H1 (cell line): Measurements from ENCODE around the gene CXorf65. TPM values are rescaled to one million over a fixed set of nuclear protein-coding genes. Genes with fewer than 3 reads are reported as not detected.

ENCODE experiments used
- KDM1A ChIP-seq: fragments of 200-600, 300-600 bp; sonication (generic); IDR thresholded peaks from 2 replicates; pipeline ENCODE4 v1.7.1; 2016; ENCODE audit warnings: mild to moderate bottlenecking, low read length, borderline replicate concordance
- MAFK ChIP-seq: IDR thresholded peaks from 2 replicates; pipeline ENCODE4 v1.6.1; 2012; ENCODE audit warnings: low read depth, mild to moderate bottlenecking, improper control_type of control experiment, low read length
- MAX ChIP-seq: IDR thresholded peaks from 2 replicates; pipeline ENCODE4 v1.6.1; 2012; ENCODE audit warnings: inconsistent platforms
- RNF2 ChIP-seq: fragments of 200-900, 300-1000 bp; sonication (generic); IDR thresholded peaks from 2 replicates; pipeline ENCODE4 v1.7.1; 2016; ENCODE audit warnings: borderline replicate concordance, low read depth, mild to moderate bottlenecking, antibody characterized with exemption, low read length; ENCODE audit not compliant: poor library complexity, severe bottlenecking; ENCODE audit errors: missing control alignments
- SIN3A ChIP-seq, 2 experiments: IDR thresholded peaks in 1 of 2; conservative IDR thresholded peaks in 1 of 2; 2 replicates each; pipeline ENCODE4 v1.6.1; 2011 to 2012; ENCODE audit warnings: low read length in 2 of 2, improper control_type of control experiment in 1 of 2, low read depth in 1 of 2, mild to moderate bottlenecking in 1 of 2
- YY1 ChIP-seq: IDR thresholded peaks from 2 replicates; pipeline ENCODE4 v1.6.1; 2011; ENCODE audit warnings: low read depth, mild to moderate bottlenecking, low read length
- polyA plus RNA-seq, 7 experiments: library from polyadenylated mRNA; depleted of rRNA in 3 of 7; stranded (reverse) in 5 of 7; unstranded in 2 of 7; fragments of >200 nt in 5 of 7; fragments of 200-250 nt in 2 of 7; gene quantifications; 1 replicate in 5 of 7; 2 replicates in 1 of 7; 4 replicates in 1 of 7; pipeline versions ENCODE4 v1.2.1 to v1.2.3, GENCODE V29; 2011 to 2013; ENCODE audit warnings: missing spikeins in 2 of 7, mixed read lengths in 2 of 7
- total RNA-seq: library from RNA; stranded (reverse); fragmentation: NEBNext Ultra II Directional; extraction: Animal tissue kit (Norgen Biotek cat#: 25700); gene quantifications from 2 replicates; pipeline ENCODE4 v1.2.1, GENCODE V29; 2021

Gene CXorf65
- total and polyA plus RNA-seq, 2 of the 8 experiments (the other 6 are each of a cell fraction or from before 2014, with no cell fraction given): not detected

GRCh38 chrX:71095033-71095432 lies 11.5 kb downstream of the CXorf65 start (continued):
- TF ChIP-seq RNF2 (no peak), YY1 (no peak), SIN3A (conservative IDR thresholded peaks at IDR 0.05 in 1 of 2, IDR thresholded peaks at IDR 0.05 in 1 of 2; ENCODE audit: low read depth in 1 of 2, low read length in 2 of 2) (no peak), KDM1A (no peak), MAX (no peak), MAFK (no peak)
